Glutamatergic neuron (in vitro differentiated cells): ENCODE results near the gene SAMD3. TPM values are rescaled to one million over a fixed set of nuclear protein-coding genes. Genes with fewer than 3 reads are reported as not detected.

Source experiments
- DNase-seq: peaks from one replicate; pipeline ENCODE4 v3.0.0; 2022
- H3K27ac Mint-ChIP-seq: one replicate; pipeline ENCODE4 v1.8.0; 2020; ENCODE audit warnings: mild to moderate bottlenecking, mixed read lengths, inconsistent platforms; ENCODE audit not compliant: unreplicated experiment
- H3K27me3 Mint-ChIP-seq: one replicate; pipeline ENCODE4 v1.8.0; 2020; ENCODE audit warnings: mild to moderate bottlenecking, moderate library complexity, mixed read lengths, inconsistent platforms; ENCODE audit not compliant: unreplicated experiment
- H3K36me3 Mint-ChIP-seq: one replicate; pipeline ENCODE4 v1.8.0; 2020; ENCODE audit warnings: mild to moderate bottlenecking, mixed read lengths, inconsistent platforms; ENCODE audit not compliant: unreplicated experiment
- H3K4me1 Mint-ChIP-seq: one replicate; pipeline ENCODE4 v1.8.0; 2020; ENCODE audit warnings: mild to moderate bottlenecking, low read depth, mixed read lengths, inconsistent platforms; ENCODE audit not compliant: unreplicated experiment
- H3K4me3 Mint-ChIP-seq: one replicate; pipeline ENCODE4 v1.8.0; 2020; ENCODE audit warnings: mild to moderate bottlenecking, mixed read lengths, inconsistent platforms; ENCODE audit not compliant: unreplicated experiment
- H3K9me3 Mint-ChIP-seq: one replicate; pipeline ENCODE4 v1.8.0; 2020; ENCODE audit warnings: mild to moderate bottlenecking, moderate library complexity, mixed read lengths, inconsistent platforms; ENCODE audit not compliant: unreplicated experiment
- total RNA-seq: library from RNA; stranded (reverse); fragmentation: NEBNext Ultra II Directional; extraction: Animal tissue kit (Norgen Biotek cat#: 25700); gene quantifications from one replicate; pipeline ENCODE4 v1.2.1, GENCODE V29; 2021; ENCODE audit not compliant: unreplicated experiment
- TF ChIP-seq, protein P1 (sequence below): fragments of 200-600 bp; sonication (generic); IDR thresholded peaks from one replicate; pipeline ENCODE4 v1.5.0; 2021; ENCODE audit not compliant: partially characterized antibody, unreplicated experiment

Gene SAMD3
- total RNA-seq, 1 donor from 2014 or later: 1.6 TPM

DNA sequence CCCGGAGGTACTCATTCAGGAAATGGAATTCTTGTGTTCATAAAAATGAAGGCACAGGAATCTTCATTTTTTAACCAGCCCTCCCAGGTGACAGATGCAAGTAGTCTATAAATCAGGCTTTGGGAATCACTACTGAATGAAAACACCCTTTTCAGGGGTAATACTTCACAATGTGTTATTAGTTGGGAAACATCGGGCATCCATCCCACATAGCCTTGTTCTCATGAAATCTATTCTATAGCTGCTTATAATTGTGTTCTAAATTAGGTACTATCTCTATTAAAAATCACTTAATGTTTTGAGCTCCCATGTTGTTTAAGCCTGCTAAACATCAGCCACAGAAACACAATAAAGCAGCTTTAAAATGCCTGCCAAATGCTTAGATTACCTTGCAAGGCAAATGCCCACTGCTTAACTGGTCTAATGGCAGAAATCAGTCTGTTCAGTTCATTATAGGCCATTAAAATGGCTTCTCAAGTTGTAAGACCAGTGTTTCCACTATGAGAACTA is 109.5 kb downstream of the SAMD3 start:
- Mint-ChIP-seq H3K27ac (no peak overlapping the region), H3K4me3 (no peak overlapping the region), H3K9me3 (peaks cover 3% of the 10 kb centered on the region), H3K27me3 (no peaks in the 10 kb centered on the region), H3K4me1 (peaks cover 2% of the 10 kb centered on the region), H3K36me3 (no peaks in the 10 kb centered on the region)
- no peak for DNase-seq
- TF ChIP-seq, protein P1, sequence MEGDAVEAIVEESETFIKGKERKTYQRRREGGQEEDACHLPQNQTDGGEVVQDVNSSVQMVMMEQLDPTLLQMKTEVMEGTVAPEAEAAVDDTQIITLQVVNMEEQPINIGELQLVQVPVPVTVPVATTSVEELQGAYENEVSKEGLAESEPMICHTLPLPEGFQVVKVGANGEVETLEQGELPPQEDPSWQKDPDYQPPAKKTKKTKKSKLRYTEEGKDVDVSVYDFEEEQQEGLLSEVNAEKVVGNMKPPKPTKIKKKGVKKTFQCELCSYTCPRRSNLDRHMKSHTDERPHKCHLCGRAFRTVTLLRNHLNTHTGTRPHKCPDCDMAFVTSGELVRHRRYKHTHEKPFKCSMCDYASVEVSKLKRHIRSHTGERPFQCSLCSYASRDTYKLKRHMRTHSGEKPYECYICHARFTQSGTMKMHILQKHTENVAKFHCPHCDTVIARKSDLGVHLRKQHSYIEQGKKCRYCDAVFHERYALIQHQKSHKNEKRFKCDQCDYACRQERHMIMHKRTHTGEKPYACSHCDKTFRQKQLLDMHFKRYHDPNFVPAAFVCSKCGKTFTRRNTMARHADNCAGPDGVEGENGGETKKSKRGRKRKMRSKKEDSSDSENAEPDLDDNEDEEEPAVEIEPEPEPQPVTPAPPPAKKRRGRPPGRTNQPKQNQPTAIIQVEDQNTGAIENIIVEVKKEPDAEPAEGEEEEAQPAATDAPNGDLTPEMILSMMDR: no peak

DNA sequence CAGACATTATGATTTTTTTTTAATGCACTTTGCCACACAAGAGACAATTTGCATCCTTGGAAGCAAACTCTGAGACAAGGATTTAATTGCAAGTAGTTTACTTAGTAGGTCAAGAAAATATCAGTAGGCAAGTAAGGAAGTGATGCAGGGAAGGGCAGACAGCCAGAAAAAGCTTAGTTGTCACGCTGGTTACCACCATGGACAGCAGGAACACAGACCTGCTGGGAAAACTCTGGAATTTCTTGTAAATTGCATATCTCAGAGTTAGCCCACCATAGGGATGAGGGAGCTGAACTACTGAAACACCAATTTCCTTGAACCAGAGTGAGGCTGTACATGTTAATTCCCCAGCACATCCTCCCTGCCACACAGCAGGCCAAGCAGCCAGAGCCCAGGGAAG is 111.7 kb downstream of the SAMD3 start:
- Mint-ChIP-seq H3K4me3 (no peak overlapping the region), H3K9me3 (peaks cover 3% of the 10 kb centered on the region), H3K36me3 (no peaks in the 10 kb centered on the region), H3K27me3 (no peaks in the 10 kb centered on the region), H3K4me1 (no peaks in the 10 kb centered on the region), H3K27ac (no peak overlapping the region)
- DNase-seq: no peak
- TF ChIP-seq, protein P1: no peak

DNA sequence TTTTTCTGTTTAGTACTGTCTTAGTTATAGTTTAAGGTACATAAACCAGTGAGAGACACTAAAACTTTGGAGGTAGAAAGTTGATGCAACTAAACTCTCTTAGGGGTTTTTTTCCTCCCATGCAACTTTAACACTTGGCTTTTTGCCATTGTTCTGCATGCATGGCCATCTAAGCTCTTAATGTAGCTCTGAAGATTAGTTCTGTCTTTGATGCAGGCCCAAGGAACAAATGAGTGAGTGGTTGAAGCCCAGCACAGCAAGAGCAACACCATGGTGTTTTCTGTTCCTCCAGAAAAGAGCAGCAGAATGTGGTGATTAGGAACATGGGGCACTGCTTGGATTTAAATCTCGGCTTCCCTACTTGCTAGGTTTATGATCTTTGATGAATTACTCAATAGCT is 115.0 kb downstream of the SAMD3 start:
- Mint-ChIP-seq H3K36me3 (no peaks in the 10 kb centered on the region), H3K4me3 (no peak overlapping the region), H3K4me1 (peaks cover 5% of the 10 kb centered on the region), H3K9me3 (peaks cover 3% of the 10 kb centered on the region), H3K27me3 (no peaks in the 10 kb centered on the region), H3K27ac (no peak overlapping the region)
- DNase-seq: no peak
- TF ChIP-seq, protein P1: no peak

DNA sequence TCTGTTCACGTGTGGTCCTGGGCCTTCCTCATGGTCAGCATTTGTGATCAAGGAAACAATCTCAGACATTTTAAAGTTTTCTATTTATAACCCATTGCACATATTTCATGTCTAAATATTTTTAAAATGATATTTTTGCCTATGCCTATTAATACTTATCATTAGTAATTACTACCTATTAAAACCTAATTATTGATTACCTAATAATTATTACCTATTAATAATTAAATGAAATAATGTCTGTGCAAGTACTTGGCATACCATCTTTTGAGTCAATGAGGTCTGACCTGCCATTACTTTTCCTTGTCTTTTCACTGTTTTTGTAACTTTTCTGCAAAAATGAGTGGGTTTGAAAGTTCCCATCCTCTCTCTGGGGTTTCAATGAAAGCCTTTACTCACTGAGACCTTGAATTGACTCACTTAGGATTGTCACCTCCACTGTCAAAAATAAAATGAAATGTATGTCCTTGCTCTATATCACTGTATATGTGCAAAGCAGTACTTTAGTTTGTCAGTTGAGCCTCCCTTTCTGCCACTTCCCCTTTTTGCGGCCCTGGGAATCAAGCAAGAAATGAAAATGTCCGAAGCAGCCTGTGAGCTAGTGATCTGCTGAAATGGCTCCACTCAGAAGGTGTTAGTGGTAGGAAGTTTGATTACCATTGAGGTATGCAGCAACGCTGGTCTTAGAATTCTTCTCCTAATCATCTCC is 116.6 kb downstream of the SAMD3 start:
- no peak overlapping the region for H3K27ac Mint-ChIP-seq
- TF ChIP-seq, protein P1: no peak
- H3K9me3 Mint-ChIP-seq: peaks cover 3% of the 10 kb centered on the region
- peaks cover 5% of the 10 kb centered on the region for H3K4me1 Mint-ChIP-seq
- H3K27me3 Mint-ChIP-seq: no peaks in the 10 kb centered on the region
- no peaks in the 10 kb centered on the region for H3K36me3 Mint-ChIP-seq
- DNase-seq: no peak
- no peak overlapping the region for H3K4me3 Mint-ChIP-seq

DNA sequence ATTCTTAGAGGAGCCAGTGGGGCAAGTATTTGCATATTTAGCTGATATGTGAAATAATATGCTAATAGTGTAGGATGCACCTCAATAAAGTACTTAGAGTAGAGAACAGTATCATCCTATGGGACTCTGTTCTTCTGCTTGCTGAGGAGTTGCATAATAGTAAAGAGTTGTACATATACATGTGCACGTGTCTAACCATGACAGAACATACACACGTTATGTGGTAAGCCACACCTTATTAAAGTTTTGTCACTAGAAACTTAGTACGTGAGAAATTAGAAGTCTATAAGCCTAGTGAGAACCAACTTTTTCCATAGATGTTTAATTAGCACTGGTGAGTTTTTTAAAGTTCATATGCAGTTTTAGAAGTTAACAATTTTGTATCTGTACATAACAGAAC is 123.6 kb downstream of the SAMD3 start:
- TF ChIP-seq, protein P1: no peak
- peaks cover 5% of the 10 kb centered on the region for H3K4me1 Mint-ChIP-seq
- H3K27ac Mint-ChIP-seq: no peak overlapping the region
- no peaks in the 10 kb centered on the region for H3K27me3 Mint-ChIP-seq
- no peak for DNase-seq
- no peaks in the 10 kb centered on the region for H3K36me3 Mint-ChIP-seq
- H3K4me3 Mint-ChIP-seq: no peak overlapping the region
- peaks cover 3% of the 10 kb centered on the region for H3K9me3 Mint-ChIP-seq
